Pancreas (tissue), 10 donors: Measurements from ENCODE around the gene MAP3K5. TPM values are rescaled to one million over a fixed set of nuclear protein-coding genes. Genes with fewer than 3 reads are reported as not detected.

Experiments
- ATAC-seq, 4 donors: fragments of 200-7000 bp; cut with Tn5 transposase; one replicate each; pipeline versions ENCODE4 v1.8.0 to v1.9.1; 2020; ENCODE audit warnings: mild to moderate bottlenecking in 4 of 4, moderate library complexity in 4 of 4
- DNase-seq, 6 donors: peaks; one replicate each; pipeline ENCODE4 v3.0.0-alpha.2; 2020
- FAIRE-seq: peaks from 2 replicates; lab custom pipeline; 2012; peaks lifted over from hg19 to GRCh38; lab: Jason Lieb, UNC
- H3K27ac ChIP-seq, 4 donors: fragments of 200-600 bp; sonication (generic); 1 replicate in 3 of 4; 2 replicates in 1 of 4; pipeline versions ENCODE4 v1.5.0 to v1.8.0; 2020
- H3K27me3 ChIP-seq, 4 donors: fragments of 200-600 bp; one replicate each; pipeline ENCODE4 v1.8.0; 2021
- H3K36me3 ChIP-seq, 3 donors: fragments of 200-600 bp; sonication (generic) in 1 of 3; one replicate each; pipeline versions ENCODE4 v1.5.0 to v1.8.0; 2020 to 2021
- H3K4me1 ChIP-seq, 3 donors: fragments of 200-600 bp; one replicate each; pipeline ENCODE4 v1.8.0; 2021
- H3K4me3 ChIP-seq, 4 donors: fragments of 200-600 bp; sonication (generic) in 2 of 4; one replicate each; pipeline versions ENCODE4 v1.5.0 to v1.8.0; 2020 to 2021
- H3K9me3 ChIP-seq, 4 donors: fragments of 200-600 bp; one replicate each; pipeline ENCODE4 v1.8.0; 2021
- CTCF ChIP-seq, 4 donors: fragments of 200-600 bp; sonication (generic) in 3 of 4; IDR thresholded peaks; one replicate each; pipeline versions ENCODE4 v1.5.0 to v1.8.0; 2021; ENCODE audit warnings: antibody characterized with exemption in 4 of 4
- WGBS, 2 donors: extraction: QIAGEN DNeasy Blood & Tissue Kit; methylation state at CpG; one replicate each; pipeline ENCODE4 v1.1.7; 2013; 5-methylcytosine and 5-hydroxymethylcytosine counted together
- intact Hi-C, 3 donors: fragments of 100-400 bp; cut with DNase I; formaldehyde crosslinking; loops; one replicate each; pipeline versions ENCODE4 v1.11.1 to v1.14.2; 2022
- polyA plus RNA-seq, 2 donors: library from polyadenylated mRNA; stranded (reverse); fragments of 200-250 nt; gene quantifications; one replicate each; pipeline ENCODE4 v1.2.3, GENCODE V29; 2013
- total RNA-seq, 6 donors: library from RNA; stranded (reverse); fragmentation: NEBNext Ultra II Directional in 4 of 6; extraction: Animal tissue kit (Norgen Biotek cat#: 25700) in 4 of 6; gene quantifications; one replicate each; pipeline versions ENCODE4 v1.2.1 to v1.2.4, GENCODE V29; 2021 to 2023
- donor health status: healthy with polysubstance abuse.
- donor health status: DM: no; HTN: no; CAD: no; lungs with moderate emphysema.
- donor health status: DM: no; HTN: no; CAD: no.
- donor health status: control.
- donor health status: control.
- donor health status: Bipolar disorder and iron deficiency.
- donor health status: DM: yes; HTN: yes; CAD: no.
- donor health status: DM: no; HTN: no; CAD: no.
- donor health status: DM: no; HTN: no; CAD: no.
- donor health status: DM: yes; HTN: yes; CAD: no.

MAP3K5 gene
- total and polyA plus RNA-seq, 8 donors: 6.7 to 28.6 (median 19.4) TPM

- Histone ChIP-seq H3K27me3 (no peaks in the 10 kb centered on the region), H3K9me3 (no peaks in the 10 kb centered on the region), H3K4me1 (peaks cover 0 to 35% (median 14%) of the 10 kb centered on the region in 3 donors), H3K27ac (peak overlapping the region in 2 of 4 donors; percentile 24 to 63), H3K36me3 (no peaks in the 10 kb centered on the region), H3K4me3 (no peak overlapping the region)
- no peak for FAIRE-seq
- intact Hi-C loops: no loop called here
- WGBS, 2 donors: 78 to 83% methylated on average over 4 of the region's 4 CpGs
- ATAC-seq: peak in 3 of 4 donors; percentile 1 to 6 (median 3)
- no peak for DNase-seq
- TF ChIP-seq CTCF (IDR thresholded peaks at IDR 0.05): no peak
Observed at GRCh38 chr6:136644597-136644952, 147.7 kb downstream of the MAP3K5 start.

GRCh38 chr6:136643850-136644596, 148.3 kb downstream of the MAP3K5 start:
- WGBS, 2 donors: 1 to 4% methylated on average over 5 of the region's 5 CpGs
- intact Hi-C loops: no loop called here
- DNase-seq (peak; percentile 93 to 97 (median 95)), FAIRE-seq (no peak), ATAC-seq (peak; percentile 93 to 96 (median 96))
- TF ChIP-seq CTCF (IDR thresholded peaks at IDR 0.05): peak; percentile 80 to 86 (median 82)
- Histone ChIP-seq H3K9me3 (no peaks in the 10 kb centered on the region), H3K27ac (peak overlapping the region in 2 of 4 donors; percentile 24 to 63), H3K4me3 (no peak overlapping the region), H3K4me1 (peaks cover 0 to 35% (median 14%) of the 10 kb centered on the region in 3 donors), H3K36me3 (no peaks in the 10 kb centered on the region), H3K27me3 (no peaks in the 10 kb centered on the region)

- DNase-seq (no peak), ATAC-seq (no peak)
- TF ChIP-seq CTCF (IDR thresholded peaks at IDR 0.05): no peak
Observed at GRCh38 chr6:136641873-136642465, 150.3 kb downstream of the MAP3K5 start.

GRCh38 chr6:136641166-136641565, 151.1 kb downstream of the MAP3K5 start:
- no peaks in the 10 kb centered on the region for H3K9me3 ChIP-seq
- FAIRE-seq (no peak), DNase-seq (no peak), ATAC-seq (no peak)
- no peak overlapping the region for H3K4me3 ChIP-seq
- H3K27me3 ChIP-seq: no peaks in the 10 kb centered on the region
- peaks cover 0 to 20% (median 0%) of the 10 kb centered on the region in 3 donors for H3K4me1 ChIP-seq
- H3K36me3 ChIP-seq: peaks cover 0 to 6% (median 0%) of the 10 kb centered on the region in 3 donors
- no peak for TF ChIP-seq CTCF (IDR thresholded peaks at IDR 0.05)
- WGBS, 2 donors: 87 to 88% methylated on average over 3 of the region's 3 CpGs
- no peak overlapping the region for H3K27ac ChIP-seq
- intact Hi-C loops: no loop called here

More at GRCh38 chr6:136641873-136642465, 150.3 kb downstream of the MAP3K5 start:
- Histone ChIP-seq H3K27me3 (no peaks in the 10 kb centered on the region), H3K4me3 (no peak overlapping the region), H3K27ac (no peak overlapping the region), H3K36me3 (no peaks in the 10 kb centered on the region), H3K4me1 (peaks cover 0 to 26% (median 6%) of the 10 kb centered on the region in 3 donors), H3K9me3 (no peaks in the 10 kb centered on the region)
- intact Hi-C loops: no loop called here
- no peak for FAIRE-seq
- 94 to 96% methylated on average over 3 of the region's 3 CpGs for WGBS, 2 donors
